AG09309 (cell line): Measurements from ENCODE around the gene TRMT2A.
A peak's percentile ranks its signal among the peaks of the same experiment; 100 is the strongest.

Experiments used
- DNase-seq: peaks from one replicate; pipeline ENCODE4 v3.0.0-alpha.2; 2010; ENCODE audit warnings: low read depth
- H3K4me3 ChIP-seq: 2 replicates; pipeline ENCODE4 v1.5.1; 2011; ENCODE audit warnings: mild to moderate bottlenecking, low read depth, low read length, moderate library complexity; ENCODE audit not compliant: control insufficient read depth
- TF ChIP-seq, protein P1 (sequence below): IDR thresholded peaks from 2 replicates; pipeline ENCODE4 v1.5.1; 2011; ENCODE audit warnings: mild to moderate bottlenecking, low read depth, low read length, inconsistent platforms; ENCODE audit not compliant: insufficient read depth, control insufficient read depth; ENCODE audit errors: missing control alignments

TRMT2A gene

DNA sequence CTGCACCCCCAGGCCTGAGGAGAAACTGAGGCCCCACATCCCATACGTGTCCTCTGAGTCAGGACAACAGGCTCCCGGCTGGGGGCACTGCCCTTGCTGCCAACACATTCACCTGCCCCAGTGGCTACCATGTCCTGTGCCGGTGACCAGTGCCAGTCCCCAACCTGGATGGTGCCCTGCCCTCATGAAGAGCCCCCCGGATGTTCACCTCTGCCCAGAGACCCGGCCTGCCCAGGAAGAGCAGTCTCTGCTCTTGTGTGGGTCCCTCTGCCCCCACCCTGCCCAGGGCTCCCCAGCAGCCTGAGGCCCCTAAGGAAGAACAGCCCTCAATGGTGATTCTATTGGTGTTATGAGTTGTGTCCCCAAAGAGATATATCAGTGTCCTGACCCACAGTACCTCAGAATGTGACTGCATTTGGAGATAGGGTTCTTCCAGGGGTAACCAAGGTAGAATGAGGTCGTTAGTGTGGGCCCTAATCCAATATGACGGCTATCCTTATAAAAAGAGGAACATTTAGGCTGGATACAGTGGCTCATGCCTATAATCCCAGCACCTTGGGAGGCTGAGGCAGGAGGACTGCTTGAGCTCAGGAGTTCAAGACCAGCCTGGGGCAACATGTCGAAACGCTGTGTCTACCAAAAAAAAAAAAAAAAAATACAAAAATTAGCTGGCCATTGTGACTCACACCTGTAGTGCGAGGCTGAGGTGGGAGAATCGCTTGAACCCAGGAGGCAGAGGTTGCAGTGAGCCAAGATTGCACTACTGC lies 50.2 kb downstream of the TRMT2A start:
- DNase-seq, result no peak
- no peak overlapping the region for H3K4me3 ChIP-seq
- TF ChIP-seq, protein P1, sequence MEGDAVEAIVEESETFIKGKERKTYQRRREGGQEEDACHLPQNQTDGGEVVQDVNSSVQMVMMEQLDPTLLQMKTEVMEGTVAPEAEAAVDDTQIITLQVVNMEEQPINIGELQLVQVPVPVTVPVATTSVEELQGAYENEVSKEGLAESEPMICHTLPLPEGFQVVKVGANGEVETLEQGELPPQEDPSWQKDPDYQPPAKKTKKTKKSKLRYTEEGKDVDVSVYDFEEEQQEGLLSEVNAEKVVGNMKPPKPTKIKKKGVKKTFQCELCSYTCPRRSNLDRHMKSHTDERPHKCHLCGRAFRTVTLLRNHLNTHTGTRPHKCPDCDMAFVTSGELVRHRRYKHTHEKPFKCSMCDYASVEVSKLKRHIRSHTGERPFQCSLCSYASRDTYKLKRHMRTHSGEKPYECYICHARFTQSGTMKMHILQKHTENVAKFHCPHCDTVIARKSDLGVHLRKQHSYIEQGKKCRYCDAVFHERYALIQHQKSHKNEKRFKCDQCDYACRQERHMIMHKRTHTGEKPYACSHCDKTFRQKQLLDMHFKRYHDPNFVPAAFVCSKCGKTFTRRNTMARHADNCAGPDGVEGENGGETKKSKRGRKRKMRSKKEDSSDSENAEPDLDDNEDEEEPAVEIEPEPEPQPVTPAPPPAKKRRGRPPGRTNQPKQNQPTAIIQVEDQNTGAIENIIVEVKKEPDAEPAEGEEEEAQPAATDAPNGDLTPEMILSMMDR, result no peak

DNA sequence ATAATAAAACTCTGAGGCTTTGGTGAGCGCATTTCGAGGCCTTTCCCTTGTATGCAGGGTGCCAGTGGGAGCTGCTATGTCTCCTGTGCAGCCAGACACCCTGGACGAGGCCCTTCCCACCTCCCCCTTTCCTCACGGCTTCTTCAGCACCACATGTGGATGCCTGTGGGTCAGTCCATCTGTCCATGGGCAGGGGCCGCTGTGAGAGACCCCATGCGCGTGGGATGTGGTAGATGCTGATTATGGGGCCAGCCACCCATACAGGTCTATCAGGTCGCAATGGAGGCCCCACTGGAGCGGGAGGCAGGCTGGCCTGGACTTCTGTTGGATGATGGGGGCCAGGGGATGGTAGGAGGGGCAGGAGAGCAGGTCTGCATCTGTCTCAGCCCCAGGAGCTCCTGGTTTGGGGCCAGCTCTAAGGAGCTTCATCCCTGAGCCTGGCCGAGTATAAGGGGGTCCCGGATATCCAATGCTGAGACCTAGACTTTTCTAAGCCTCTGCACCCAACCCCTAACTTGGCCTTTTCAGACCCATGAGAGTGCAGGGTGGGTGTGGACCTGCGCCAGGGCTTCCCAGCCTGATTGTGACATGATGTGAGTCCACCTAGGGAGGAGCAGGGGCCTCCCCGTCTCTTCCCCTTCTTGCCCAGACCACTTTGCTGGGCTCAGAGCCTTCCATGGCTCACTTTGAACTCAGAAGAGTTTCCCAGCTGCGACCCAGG lies 51.0 kb downstream of the TRMT2A start:
- DNase-seq, result no peak
- TF ChIP-seq, protein P1, result no peak
- H3K4me3 ChIP-seq, result no peak overlapping the region

DNA sequence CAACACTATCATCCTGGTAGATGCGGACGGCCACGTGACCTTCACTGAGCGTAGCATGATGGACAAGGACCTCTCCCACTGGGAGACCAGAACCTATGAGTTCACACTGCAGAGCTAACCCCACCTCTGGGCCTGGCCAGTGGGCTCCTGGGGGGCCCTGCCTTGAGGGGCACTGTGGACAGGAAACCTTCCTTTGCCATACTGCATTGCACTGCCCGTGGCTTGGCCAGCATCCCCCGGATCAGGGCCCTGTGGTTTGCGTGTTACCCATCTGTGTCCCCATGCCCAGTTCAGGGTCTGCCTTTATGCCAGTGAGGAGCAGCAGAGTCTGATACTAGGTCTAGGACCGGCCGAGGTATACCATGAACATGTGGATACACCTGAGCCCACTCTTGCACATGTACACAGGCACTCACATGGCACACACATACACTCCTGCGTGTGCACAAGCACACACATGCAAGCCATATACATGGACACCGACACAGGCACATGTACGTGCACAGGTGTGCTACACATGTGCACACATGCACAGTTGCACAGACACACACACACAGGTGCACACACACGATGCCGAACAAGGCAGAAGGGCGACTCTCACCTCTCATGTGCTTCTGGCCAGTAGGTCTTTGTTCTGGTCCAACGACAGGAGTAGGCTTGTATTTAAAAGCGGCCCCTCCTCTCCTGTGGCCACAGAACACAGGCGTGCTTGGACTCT lies 52.3 kb downstream of the TRMT2A start:
- no peak for DNase-seq
- H3K4me3 ChIP-seq, result no peak overlapping the region
- TF ChIP-seq, protein P1, result no peak

DNA sequence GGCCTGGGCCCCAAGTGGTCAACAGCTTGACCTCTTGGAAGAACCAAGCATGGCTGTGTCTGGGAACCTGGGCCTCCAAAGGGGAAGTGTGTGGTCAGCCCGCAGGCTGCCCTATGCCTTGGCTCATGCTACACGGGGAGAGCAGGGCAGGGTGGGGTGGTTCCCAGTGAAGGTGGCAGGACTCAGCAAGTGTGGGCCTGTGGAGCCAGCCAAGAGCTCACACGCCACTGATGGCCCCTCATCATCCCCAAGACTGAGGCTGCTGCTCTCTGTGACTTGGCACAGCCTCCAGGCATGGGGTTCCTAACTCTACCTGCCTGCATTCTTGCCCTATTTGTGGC lies 52.9 kb downstream of the TRMT2A start:
- TF ChIP-seq, protein P1, result no peak
- DNase-seq, result no peak
- no peak overlapping the region for H3K4me3 ChIP-seq

DNA sequence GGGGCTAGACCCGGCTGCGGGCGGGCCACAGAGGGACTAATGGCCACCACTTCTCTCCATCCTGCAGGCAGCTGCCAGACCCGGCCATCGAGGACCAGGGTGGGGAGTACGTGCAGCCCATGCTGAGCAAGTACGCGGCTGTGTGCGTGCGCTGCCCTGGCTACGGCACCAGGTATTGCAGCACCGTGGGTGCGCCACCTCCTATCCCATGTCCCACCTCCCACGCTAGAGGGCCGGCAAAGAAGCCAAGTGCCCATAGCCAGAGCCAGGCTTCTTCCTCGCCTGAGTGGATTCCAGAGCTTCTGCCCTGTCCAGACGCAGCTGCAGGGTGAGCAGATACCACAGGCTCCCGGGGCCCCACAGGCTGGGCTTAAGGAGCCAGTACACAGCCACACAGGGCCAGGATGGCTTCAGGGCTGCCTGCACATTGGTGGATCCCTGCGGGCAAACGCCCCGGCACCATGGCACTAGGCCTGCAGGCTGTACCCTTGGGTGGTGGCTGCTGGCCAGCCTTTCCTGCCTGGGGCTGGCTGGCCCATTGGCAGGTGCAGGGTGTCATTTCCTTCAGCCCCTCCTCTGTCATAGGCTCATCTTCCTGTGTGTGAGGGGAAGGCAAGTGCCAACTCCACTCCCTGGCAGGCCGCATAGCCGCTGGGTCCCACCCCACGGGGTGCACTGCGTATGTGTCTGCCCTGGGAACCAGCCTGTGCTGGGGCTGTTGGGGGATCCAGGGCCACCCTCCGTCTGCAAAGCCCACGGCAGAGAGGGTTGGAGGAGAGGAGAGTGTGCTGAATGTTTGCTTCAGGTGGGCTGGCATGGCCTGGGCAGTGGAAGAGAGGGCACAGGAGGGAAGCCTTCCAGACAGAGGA lies 53.5 kb downstream of the TRMT2A start:
- no peak for DNase-seq
- TF ChIP-seq, protein P1, result no peak
- H3K4me3 ChIP-seq, result no peak overlapping the region

DNA sequence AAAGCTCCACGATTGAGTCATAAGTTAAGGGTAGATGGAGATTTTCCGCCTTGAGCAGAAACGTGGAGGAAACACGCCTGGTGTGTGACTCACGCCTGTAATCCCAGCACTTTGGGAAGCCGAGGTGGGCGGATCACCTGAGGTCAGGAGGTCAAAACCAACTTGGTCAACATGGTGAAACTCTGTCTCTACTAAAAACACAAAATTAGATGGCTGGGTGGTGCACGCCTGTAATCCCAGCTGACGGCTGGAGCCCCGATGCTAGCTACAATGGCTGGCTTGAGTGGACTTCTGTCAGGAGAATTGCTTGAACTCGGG lies 54.3 kb downstream of the TRMT2A start:
- peak; percentile 3 for DNase-seq
- TF ChIP-seq, protein P1, result no peak
- H3K4me3 ChIP-seq, result no peak overlapping the region
